WERI-Rb-1 (cell line): ENCODE results near the gene PARVA.

ENCODE experiments used
- DNase-seq: peaks from one replicate; pipeline ENCODE4 v3.0.0-alpha.2; 2020
- H3K27ac ChIP-seq: fragments of 250-450 bp; sonication (Bioruptor Pico); 2 replicates; pipeline ENCODE4 v1.5.1; 2020; ENCODE audit warnings: mild to moderate bottlenecking, moderate library complexity
- H3K27me3 ChIP-seq: fragments of 250-450 bp; sonication (Bioruptor Pico); 2 replicates; pipeline ENCODE4 v1.5.1; 2021; ENCODE audit warnings: mild to moderate bottlenecking, low read depth, moderate library complexity; ENCODE audit not compliant: insufficient read depth, severe bottlenecking
- H3K36me3 ChIP-seq: fragments of 250-450 bp; sonication (Bioruptor Pico); 2 replicates; pipeline ENCODE4 v1.5.1; 2020; ENCODE audit warnings: mild to moderate bottlenecking, moderate library complexity
- H3K4me3 ChIP-seq: 2 replicates; pipeline ENCODE4 v1.5.1; 2011; ENCODE audit warnings: low read depth, mild to moderate bottlenecking, control low read depth, low read length
- H3K9me3 ChIP-seq: fragments of 250-450 bp; sonication (Bioruptor Pico); 2 replicates; pipeline ENCODE4 v1.5.1; 2021; ENCODE audit warnings: mild to moderate bottlenecking, moderate library complexity; ENCODE audit not compliant: severe bottlenecking
- TF ChIP-seq, protein P1 (sequence below): IDR thresholded peaks from 2 replicates; pipeline ENCODE4 v1.5.1; 2011; ENCODE audit warnings: low read depth, mild to moderate bottlenecking, control low read depth, inconsistent platforms, low read length

Gene PARVA

DNA sequence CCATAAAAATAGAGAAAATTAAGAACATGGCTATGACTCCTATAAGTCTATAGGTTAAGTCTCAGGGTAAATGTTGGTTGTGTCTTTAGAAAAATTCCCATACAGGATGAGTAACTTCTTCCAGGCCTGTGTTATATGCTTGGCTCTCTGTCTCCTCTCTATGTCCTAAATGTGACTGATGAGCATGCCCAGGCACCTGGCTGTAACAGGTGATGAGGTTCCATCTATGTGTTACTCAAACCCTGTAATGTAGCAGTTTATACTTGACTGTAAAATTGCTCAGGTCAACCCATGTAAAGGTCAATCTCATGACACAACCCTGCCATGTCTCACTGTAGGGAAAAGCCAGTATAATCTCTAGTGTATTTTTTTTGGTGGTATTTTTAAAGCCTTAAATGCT, 69.5 kb downstream of the PARVA start:
- no peaks in the 10 kb centered on the region for H3K9me3 ChIP-seq
- no peaks in the 10 kb centered on the region for H3K36me3 ChIP-seq
- DNase-seq = no peak
- TF ChIP-seq, protein P1, sequence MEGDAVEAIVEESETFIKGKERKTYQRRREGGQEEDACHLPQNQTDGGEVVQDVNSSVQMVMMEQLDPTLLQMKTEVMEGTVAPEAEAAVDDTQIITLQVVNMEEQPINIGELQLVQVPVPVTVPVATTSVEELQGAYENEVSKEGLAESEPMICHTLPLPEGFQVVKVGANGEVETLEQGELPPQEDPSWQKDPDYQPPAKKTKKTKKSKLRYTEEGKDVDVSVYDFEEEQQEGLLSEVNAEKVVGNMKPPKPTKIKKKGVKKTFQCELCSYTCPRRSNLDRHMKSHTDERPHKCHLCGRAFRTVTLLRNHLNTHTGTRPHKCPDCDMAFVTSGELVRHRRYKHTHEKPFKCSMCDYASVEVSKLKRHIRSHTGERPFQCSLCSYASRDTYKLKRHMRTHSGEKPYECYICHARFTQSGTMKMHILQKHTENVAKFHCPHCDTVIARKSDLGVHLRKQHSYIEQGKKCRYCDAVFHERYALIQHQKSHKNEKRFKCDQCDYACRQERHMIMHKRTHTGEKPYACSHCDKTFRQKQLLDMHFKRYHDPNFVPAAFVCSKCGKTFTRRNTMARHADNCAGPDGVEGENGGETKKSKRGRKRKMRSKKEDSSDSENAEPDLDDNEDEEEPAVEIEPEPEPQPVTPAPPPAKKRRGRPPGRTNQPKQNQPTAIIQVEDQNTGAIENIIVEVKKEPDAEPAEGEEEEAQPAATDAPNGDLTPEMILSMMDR = no peak
- H3K27ac ChIP-seq = no peak overlapping the region
- H3K4me3 ChIP-seq = no peak overlapping the region
- H3K27me3 ChIP-seq = no peaks in the 10 kb centered on the region

DNA sequence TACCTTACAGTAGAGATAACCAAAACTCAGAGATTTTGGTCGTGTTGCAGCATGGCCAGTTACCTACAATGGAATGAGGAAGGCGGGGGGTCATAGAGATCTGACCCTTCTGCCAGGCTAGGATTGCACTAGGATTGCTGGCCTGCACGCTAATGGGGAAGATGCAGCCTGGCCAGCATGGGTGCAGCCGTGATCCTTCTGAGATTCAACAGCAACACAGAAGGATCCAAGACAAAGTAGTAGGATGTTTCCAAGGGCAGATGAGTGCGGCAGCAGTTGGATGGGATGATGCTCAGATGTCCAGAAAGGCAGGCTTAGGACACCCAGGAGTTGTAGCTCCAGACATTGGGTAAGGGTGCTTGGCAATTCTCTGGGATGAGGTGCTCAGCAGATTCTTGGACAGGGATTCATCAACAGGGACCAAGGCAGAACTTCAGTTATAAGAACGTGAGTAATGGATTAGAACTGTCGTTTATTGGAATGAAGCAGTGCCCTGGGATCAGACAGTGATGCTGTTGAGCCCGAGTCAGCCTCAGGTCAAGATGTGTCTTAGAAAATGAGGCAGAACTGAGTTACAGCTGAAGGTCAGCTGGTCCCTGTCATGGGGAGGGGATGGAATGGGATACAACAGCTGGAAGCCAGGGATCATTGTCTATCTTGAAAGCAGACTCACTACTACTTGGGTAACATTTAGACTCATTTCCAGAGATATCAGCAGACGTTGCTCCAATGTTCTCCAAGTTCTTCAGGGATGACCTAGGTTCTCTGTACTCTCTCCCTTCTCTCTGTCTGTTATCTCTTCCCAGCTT, 71.0 kb downstream of the PARVA start:
- TF ChIP-seq, protein P1 = no peak
- H3K27ac ChIP-seq = no peak overlapping the region

DNA sequence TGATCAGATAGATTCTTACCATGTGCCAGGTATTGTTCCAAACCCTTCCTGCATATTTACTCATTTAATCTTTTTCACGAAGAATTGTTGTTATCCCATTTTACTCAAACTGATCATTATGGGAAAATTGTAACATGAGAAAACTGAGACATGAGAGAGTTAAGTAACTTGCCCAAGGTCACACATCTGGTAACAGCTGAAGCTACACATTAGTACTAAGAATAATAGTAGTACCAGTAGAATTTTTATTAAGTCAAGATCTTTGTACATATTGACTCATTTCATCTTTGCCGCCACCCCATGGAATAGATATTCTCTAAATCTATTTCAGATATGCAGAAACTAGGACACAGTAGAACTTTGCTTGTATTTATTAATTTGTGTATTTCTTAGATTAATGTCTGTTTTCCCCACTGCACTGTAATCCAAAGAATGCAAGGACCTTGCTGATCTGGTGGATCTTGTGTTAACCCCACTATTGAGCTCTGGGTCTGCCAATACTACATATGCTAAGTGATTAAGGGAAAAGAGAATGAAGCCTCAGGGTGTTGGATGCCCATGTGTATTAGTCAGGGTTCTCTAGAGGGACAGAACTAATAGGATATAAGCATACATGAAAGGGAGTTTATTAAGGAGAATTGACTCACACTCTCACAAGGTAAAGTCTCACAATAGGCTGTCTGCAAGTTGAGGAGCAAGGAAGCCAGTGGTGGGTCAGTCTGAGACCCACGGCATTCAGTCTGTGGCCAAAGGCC, 72.8 kb downstream of the PARVA start:
- TF ChIP-seq, protein P1 = no peak
- no peak overlapping the region for H3K27ac ChIP-seq
- no peak overlapping the region for H3K4me3 ChIP-seq
- DNase-seq = no peak
- H3K9me3 ChIP-seq = no peaks in the 10 kb centered on the region
- H3K27me3 ChIP-seq = no peaks in the 10 kb centered on the region
- H3K36me3 ChIP-seq = no peaks in the 10 kb centered on the region

More for the DNA sequence above, 71.0 kb downstream of the PARVA start:
- Histone ChIP-seq H3K4me3 (no peak overlapping the region), H3K36me3 (no peaks in the 10 kb centered on the region), H3K27me3 (no peaks in the 10 kb centered on the region), H3K9me3 (no peaks in the 10 kb centered on the region)
- DNase-seq = no peak

DNA sequence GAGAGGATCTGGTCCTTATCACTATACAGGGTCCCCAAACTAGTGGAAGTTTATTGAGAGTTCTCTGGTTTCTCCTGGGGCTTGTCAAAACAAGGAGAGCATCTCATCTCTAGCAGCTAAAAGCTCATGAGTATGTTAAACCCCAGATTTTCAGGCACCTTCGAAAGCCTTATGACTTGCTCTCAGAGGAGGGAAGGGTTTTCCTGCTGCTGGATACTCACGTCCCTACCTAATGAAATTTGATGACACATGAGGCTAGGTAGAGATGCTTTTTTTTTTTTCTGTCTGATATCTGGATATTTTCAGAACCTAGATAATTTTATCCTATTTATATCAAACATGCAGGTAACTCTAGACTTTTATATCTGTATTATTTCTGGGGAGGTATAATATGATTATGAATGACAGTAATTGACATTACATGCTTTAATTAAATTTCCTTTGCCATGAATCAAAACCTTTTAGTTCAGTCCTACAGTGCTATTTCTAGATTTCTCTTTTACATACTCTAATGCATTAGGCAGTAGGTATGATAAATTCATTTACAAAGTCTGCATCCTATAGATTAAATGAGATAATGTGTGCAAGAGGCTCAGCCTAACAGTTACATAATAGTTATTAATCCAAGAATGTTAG, 73.9 kb downstream of the PARVA start:
- Histone ChIP-seq H3K27ac (no peak overlapping the region), H3K4me3 (no peak overlapping the region), H3K36me3 (no peaks in the 10 kb centered on the region), H3K27me3 (no peaks in the 10 kb centered on the region), H3K9me3 (no peaks in the 10 kb centered on the region)
- no peak for DNase-seq
- TF ChIP-seq, protein P1 = no peak

DNA sequence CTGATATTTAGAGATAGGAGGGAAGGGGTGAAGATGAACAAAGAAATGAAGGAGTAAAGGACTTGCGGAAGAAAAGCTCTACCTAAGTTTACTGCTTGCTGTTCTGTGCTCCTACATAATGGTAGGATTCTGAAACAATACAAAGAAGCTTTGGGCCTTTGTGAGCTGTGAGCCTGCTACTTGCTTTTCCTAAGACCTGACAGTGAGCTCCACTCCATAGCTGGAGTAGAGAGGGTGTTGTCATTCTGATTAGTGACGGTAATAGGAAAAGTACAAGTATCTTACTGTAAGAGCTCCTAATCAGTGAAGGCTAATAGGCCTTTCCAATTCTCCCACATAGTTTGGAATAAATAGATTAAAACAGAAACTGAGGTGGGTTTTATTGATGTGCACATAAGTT, 75.9 kb downstream of the PARVA start:
- Histone ChIP-seq H3K27me3 (no peaks in the 10 kb centered on the region), H3K9me3 (no peaks in the 10 kb centered on the region), H3K4me3 (no peak overlapping the region), H3K36me3 (no peaks in the 10 kb centered on the region), H3K27ac (no peak overlapping the region)
- TF ChIP-seq, protein P1 = no peak
- no peak for DNase-seq
